Stimulated activated CD8-positive, alpha-beta memory T cell treated with anti-CD3 and anti-CD28 coated beads, Interleukin-4, amount 100 ng/mL, for 1 hour (primary cell): ENCODE data around the gene SVIL.
"Not testable (repeated sequence)": the region's sequence is repeated elsewhere in the genome, so short reads cannot be mapped to it uniquely, and the experiment has no call there.

Experiments
- DNase-seq, 2 donors: peaks; one replicate each; pipeline ENCODE4 v3.0.0-alpha.2; 2020; ENCODE audit warnings: low read depth in 2 of 2, low spot score in 1 of 2

SVIL gene

DNA sequence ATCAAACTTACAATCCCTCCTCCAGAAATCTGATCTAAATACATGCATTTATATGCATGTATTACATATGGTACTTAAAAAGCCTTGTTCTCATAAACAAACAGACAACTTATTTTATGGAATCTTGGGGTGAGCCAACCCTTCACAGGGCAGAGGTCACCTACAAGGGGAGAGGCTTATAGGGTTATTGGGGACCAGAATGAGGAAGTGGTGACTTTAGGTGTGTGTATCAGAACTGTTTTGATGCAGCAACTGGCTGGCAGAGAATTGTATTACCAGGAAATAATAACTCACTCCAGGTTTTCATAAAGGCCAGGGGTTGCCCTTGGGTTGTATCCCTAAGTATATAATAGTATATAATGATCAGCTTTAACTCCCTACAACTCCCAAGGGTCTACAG lies 91.1 kb downstream of the SVIL start:
- no peak for DNase-seq

DNA sequence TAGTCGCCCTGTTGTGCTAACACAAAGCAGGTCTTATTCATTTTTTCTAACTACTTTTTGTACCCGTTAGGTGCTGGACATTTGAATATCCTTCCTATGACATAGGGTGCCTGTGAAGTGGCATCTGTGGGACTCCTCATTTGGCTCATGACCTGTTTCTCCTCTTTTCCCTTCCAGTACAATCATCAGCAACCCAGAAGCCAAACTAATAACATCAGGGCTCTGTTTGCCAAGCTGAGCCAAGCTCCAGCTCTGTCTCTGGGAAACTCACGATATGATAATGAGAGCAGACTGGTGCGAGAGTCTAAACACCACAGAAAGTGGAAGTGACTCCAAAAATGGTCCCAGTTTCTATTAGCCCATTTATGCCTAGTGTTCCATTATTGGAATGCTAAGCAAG lies 92.0 kb downstream of the SVIL start:
- DNase-seq = no peak

DNA sequence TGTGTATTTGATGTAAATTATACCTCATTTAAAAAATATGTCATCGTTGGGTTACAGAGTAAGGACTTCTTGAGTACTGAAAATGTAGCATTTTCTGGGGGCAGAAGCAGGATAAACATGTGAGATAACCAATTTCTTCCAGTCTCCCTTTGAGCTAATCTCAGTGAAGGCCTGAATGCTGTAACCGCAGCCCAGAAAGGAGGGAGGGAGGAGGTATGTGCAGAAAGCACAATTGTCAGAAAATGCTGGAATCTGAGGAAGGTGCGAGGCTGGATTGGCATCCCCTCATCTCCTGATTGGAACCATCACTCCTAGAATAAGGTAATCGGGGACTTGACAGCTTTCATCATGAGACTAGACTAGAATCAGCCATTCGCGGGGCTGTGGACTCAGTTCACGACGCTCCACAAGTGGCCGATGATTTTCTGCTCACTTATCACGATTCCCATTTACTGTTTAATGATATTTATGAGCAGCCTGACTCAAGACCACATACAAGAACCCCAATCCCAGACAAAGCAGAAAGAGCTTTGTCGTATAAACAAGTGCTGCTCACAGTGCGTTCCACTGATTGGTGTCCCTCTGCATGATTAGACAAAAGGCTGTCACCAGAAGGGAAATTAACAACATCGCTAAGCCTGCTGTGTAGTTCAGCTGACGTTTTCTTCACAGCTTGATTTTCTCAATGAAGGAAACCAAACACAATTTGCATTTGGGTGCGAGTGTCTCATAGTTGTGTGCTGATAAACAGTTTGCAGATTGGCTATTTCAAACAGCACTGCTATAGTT lies 93.2 kb downstream of the SVIL start:
- DNase-seq = no peak

DNA sequence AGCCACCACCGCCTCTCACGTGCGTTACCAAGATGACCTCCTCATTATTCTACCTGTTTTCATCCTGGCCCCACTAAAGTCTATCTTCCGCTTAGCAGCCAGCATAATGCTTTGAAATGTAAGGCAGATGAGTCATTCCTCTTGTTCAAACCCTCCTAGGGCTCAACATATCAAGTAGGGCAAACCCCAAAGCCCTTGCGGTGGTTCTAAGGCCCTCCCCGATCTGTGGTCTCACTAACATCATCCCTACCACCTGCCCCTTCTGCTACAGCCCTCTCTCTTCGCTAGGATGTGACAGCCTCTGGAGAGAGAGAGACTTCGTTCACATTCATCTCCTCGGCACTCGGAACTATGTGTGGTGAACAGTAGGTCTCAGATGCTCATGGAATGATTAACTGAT lies 94.8 kb downstream of the SVIL start:
- DNase-seq = no peak

DNA sequence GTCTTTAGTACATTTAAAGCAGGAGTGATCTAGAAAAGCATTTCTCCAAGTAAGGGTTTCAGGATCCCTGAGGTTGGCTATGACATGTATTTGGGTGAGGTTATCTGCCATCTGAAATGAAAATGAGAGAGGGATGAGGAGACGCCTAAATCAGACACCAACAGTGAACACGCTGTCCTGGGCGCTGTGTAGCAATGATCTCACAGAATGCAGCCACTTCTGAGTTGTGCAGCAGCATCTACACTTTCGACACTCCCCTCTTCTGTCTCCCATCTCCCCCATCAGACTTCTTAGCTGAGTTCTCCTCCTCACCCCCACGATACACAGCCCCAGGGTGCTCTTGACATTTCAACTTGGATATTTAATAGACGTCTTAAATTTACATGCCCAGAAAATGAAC lies 95.4 kb downstream of the SVIL start:
- no peak for DNase-seq

DNA sequence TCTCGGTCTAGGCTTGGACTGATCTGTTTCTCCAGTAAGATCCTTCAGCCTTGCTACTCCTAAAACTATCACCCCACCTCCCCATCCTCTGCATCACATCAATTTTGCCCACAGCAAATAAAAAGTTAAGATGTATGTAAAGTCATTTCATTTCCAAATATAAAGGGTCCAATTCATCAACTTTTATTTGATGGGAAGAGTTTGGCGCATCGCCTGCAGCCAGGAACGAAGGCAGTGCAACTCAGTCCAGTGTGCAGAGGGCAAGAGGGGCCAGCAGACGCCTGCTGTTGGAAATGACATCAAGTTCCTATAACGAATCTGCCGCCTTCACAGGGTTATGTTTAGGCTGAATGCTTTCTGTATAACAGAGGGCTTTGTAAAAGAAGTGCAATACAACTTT lies 97.0 kb downstream of the SVIL start:
- DNase-seq = no peak

DNA sequence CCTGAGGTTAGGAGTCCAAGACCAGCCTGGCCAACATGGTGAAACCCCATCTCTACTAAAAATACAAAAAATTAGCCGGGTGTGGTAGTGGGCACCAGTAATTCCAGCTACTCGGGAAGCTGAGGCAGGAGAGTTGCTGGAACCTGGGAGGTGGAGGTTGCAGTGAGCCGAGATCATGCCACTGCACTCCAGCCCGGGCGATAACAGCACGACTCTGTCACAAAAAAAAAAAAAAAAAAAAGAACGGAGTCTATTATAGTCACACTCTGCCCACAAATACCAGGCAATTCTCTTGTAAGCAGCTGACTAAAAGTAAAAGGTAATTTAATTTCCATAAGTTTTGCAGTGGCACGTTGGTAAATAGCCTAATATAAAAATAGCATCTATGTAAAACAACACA lies 98.1 kb downstream of the SVIL start:
- DNase-seq = not testable (repeated sequence)

DNA sequence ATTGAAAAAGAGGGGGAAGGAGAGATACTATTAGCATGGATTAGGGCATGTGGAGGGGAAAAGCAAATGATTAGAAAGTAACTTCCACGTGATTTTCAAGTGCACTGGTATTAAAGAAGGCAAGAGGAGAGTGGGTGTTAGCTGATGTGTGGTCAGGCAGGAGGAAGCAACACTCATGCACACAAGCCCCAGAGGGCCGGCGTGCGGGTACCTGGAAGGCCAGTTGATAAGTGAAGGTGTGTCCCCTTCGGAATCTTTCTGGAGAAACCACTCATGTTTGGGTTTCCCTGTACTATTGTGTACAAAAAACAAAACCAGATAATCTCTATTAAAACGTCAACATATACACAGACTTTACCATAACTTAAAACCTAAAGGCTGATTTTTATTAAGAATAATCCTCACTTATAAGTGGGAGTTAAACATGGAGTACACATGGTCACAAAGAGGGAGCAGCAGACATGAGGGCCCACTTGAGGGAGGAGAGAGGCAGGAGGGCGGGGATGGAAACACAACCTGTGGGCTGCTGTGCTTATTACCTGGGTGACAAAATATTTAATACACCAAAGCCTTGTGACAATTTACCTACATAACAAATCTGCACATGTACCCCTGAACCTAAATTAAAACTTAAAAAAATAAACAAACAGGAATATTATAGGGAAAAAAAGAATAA lies 98.9 kb downstream of the SVIL start:
- no peak for DNase-seq

DNA sequence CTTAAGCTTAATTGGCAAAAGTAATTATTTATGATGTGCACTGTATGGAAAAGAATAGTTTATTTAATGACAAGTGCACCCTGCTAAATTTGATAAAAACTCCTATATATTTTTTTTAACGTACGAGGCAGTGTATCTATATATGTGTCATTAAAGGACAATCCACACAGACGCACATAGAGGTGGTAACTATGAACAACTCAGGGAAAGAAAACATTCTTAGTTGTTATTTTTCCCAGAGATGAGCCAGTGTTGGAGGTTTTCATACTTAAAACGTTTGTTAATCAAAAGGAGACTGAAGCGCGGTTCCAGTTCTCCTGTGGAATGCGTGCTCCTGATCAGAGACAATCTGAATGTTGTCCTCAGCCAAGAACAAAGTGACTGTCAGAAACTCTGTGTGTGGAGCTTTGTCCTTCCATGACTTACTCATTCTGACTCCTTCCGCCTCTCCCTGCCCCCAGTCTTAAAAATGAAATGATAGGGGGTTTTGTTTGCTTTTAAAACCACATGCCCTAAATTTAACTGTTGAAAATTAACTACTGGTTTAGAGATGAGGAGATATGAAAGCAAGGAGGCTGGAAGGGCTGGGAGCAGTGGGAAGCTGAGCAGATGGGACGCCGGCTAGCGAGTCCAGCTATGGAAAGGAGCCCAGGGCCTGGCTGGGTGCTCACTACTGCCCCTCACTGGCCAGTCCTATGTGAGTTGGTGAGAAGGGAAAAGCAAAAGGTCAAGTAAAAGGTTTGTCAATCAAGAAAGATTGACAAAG lies 99.6 kb downstream of the SVIL start:
- DNase-seq = no peak

DNA sequence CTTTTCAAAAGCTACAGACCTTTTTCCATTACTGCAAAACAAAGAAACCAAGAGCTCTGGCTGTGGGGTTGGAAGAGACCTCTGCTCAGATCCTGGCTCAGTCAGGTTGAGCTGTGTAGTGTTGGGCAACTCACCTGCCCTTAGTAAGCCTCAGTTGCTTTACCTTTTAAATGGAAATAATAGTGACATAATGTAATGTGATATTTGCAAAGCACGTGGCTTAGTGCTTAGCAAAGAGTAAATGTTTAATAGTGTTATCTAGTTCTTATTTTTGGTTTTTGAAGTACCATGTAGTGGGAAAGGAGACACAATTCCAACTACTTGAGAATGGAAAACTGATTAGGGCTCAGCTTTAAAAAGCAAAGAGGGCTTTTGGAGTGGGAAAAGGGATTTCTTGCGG lies 100.2 kb downstream of the SVIL start:
- no peak for DNase-seq

DNA sequence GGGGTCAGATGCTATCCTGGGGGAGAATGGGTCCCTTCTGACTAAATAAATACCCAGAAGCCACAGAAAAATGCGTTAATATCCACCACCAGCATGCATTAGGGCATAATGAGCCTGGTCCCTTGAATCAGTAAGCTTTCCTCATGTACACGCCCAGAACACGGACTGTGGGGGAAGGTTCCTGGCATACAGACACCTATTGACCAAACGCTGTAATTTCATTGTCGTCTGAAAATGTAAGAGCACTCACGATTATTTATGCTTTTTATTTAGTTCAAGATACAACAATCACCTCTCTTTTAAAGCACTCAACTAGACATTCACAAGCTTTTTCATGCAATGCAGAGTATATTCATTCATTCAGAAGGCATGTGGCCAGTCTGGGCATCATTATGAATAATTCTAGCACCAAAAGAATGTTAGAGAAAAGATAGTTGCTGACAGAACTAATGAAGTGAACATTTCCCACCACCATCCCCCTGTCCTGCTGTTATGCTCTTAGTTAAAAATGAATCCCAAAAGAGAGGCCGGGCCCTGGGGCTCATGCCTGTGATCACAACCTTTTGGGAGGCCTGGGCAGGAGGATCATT lies 101.0 kb downstream of the SVIL start:
- DNase-seq = no peak

DNA sequence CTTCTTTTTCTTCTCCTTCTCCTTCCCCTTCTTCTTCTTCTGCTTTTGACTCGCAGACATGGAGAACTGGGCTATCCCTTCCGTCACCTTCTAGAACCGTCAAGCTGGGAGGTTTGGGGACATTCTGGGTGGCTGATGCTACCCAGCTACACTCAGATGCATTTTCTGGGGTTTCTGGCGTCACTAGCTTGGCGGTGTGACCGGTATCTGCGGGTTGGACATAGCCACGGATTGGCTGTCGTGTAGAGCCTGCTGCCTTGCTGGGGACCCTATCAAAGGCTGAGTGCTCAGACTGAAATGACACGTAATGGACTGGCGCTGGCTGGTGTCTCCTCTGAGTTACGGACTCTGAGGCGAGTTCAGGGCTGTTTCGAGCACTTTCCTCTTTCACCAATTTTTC lies 101.7 kb downstream of the SVIL start:
- no peak for DNase-seq

DNA sequence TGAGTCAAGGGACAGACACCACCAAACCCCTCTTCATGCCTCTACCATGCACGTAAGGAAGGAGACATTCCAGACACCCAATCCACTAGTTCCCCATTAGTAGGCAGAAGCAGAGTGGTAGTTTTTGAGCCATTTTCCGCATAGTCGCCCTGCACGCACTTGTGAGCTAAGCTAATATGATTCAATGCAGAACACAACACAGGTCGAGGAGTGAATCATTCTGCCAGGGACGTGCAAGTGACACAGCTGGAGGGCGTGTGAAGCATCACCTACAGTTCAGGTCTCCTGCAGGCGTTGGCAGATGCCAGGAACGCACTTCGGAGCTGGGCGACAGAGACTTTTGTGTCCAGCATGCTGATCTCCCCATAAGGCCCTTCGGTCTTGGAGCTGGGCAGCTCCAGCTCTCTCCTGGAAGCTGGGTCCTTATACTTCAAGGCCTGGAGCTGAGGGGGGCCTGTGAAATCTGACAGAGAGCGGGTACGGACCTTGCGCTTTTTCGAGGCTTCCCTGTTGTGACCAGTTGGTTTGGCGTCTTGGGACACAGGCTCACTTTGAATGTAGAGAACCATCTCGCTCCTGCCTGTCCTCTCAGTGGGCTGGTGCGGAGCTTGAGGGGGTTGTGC lies 102.4 kb downstream of the SVIL start:
- DNase-seq = no peak

DNA sequence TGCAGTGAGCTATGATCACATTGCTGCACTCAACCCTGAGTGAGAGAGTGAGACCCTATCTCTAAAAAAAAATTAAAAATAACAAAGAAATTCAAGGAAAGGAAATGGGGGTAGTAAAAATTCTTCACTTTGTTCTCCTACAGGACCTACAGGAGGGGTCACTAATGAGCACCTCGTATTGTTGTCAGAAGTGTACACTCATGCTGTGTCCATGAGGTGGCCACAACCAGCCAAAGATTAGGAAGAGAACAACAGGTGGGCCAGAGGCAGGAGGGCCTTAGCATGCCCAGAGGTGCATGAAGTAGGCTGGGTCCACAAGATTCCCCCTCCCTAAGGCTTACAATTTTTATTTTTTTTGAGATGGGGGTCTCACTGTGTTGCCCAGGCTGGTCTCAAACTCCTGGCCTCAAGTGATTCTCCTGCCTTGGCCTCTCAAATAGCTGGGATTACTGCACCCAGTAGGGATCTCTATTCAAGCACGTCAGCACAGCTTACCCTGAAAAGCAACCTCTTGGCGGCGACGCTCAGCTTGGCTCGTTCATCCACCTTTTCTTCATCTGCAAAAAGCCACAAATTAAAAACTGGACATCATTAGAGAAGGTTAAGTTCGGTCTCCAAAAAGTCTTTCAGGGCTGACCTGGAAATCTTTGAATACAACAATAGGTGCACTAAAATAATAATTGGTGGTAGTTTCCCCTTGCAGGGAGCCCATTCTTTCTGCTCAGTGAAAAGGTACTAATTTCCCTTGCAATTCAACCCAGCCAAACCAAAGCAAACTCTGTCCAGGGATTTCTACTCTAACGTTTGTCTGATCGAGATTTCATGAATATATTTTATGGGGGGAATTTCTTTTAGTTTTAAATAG lies 104.4 kb downstream of the SVIL start:
- no peak for DNase-seq

DNA sequence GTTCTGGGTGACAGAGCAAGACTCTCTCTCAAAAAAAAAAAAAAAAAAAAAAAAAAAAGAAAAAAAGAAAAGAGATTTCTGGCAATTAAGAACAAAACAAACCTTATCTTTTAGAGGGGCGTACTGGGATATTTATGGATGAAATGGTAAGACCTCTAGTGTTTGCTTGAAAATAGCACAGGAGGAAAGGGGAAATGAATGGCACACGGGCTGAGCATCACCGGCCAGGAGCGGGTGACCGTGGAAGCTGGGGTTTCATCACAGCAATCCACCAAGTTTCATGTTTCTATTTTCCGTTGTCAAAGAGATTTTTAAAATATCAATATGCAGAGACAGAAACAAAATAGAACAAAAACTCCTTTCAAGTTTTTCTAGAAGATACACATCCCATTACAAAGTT lies 105.6 kb downstream of the SVIL start:
- no peak for DNase-seq

DNA sequence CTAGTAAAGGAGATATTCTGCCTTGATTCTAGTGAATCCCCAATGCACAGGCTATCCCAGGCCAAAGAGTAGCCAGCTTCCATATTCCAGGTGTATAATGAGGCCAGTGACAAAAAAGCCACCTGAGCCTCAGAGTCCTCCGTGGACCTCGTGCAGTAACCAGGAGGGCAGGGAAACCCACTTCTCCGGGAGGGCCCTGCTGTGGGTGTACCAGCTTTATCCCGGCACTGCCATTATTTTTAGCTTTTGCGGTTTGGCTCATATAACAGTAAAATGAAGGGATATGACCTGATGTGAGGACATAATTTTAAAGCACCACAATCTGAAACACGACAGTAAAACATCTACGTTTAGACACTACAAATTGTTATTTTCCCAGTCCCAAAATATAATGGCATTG lies 109.0 kb downstream of the SVIL start:
- DNase-seq = no peak

DNA sequence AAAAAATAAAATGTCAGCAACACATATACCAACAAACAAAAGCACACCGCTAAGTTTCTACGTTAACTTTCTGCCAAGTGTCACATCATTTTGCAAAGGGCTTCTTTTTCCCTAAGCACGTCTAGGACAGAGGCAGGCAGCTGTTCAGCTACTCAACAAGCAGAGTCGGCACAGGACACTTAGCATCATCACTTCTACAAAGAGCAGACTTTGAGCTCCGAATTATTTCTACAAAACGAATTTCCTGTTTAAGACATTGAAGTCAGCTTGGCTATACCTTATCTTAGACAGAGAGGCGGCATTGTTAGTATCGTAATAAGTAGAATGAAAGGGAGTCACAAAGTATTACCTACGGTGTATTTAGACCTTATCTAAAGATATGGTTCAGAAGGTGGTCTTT lies 110.1 kb downstream of the SVIL start:
- DNase-seq = no peak

DNA sequence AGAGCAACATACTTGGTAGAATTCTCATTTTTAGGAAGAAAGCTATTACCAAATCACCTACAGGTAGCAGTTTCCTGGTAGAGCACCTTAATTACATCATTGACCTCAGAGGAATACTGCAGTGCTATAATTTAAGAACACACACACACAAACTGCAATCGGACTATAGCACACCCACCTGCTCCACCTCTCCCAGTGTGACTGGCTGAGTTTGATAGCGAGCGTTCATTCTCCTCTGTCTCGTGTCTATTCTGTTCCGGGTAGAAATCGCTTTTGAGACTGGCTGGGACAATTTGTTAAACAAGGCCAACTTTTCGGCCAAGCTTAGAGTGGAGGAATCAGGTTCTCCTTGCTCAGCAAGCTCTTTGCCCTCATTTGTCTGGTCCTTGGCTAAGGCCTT lies 110.5 kb downstream of the SVIL start:
- no peak for DNase-seq

DNA sequence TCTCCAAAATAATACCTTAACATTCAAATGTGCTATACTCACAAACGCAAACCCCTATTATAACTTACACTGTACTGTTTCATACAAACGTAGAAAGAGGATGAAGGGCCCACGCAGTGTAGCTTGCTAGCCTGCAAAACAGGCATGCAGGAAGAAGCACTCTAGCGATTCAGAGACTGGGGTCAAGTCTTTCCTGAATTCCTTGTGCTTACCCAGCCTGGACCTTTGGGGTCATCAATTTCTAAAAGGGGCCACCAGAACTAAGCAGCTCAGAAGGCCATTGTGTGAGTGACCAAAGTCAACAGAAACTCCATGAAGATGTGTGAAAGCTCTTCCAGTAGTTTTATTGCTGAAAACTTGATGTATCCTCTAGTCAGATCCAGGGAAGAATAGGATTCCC lies 111.9 kb downstream of the SVIL start:
- DNase-seq = no peak

DNA sequence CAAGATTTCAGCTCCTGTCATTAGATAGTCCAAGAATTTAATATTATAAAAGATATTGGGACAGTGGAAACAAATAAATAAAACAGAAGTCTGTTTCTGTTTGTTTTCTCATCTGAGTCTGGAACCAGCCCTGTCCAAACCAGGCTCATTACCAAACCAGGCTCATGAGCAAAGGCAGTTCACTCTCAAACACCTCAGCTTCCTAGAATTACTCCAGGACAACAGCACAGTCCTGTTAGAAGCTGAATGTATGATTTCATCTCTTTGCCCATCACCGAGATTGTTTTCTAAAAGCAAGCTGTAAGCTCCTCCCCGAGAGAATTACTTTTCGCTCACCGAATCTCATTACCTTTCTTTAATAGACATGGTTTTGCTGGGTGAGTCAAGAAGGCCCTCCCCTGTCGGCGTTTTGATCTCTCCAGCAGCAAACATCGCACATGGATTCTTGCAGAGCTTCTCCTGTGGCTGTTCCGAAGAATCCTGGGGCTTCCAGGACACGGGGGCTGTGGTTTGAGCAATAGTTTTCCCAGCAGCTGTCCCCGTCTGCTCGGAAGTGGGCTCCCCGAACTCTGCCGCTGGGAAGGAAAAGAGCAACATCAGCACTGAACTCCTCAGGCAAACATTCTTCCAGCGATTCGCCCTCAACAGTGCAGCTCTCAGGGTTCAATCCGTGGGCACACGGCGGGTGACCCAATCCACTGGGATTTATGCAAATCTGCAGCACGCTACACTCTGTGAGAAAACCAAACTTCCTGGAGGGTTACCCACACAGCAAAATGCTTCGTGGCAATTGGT lies 112.5 kb downstream of the SVIL start:
- DNase-seq = no peak
